Mesenteric fat pad (tissue), 1 donor: Measurements from ENCODE around the gene FAM170B. TPM values are rescaled to one million over a fixed set of nuclear protein-coding genes. Genes with fewer than 3 reads are reported as not detected.

Source experiments
- DNase-seq: peaks from one replicate; pipeline ENCODE4 v3.0.0-alpha.2; 2020; ENCODE audit warnings: low spot score
- total RNA-seq: library from RNA; stranded (reverse); fragmentation: NEBNext Ultra II Directional; extraction: Animal tissue kit (Norgen Biotek cat#: 25700); gene quantifications from one replicate; pipeline ENCODE4 v1.2.1, GENCODE V29; 2021
- donor health status: DM: yes; HTN: yes; CAD: no.

Gene FAM170B
- total RNA-seq, 1 donor from 2014 or later = not detected

DNA sequence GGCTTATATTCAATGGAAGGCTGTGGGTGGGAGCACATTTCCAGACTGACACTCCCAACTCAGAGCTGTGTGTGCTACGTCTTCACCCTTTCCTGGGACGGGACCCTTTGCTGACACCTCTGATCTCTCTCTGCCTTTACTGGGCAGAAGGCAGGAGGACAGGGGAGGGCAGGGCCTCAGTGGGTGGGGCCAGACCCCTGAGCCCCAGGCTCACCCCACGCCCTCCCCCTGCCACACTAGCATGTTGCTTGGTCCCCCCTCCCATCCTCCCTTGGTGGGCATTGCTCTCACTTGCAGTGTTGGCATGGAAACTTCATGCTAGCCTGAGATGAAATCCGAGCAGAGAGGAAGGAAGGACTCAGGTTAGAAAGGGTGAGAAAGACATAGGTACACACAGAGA lies 36.0 kb upstream of the FAM170B start:
- DNase-seq = no peak

DNA sequence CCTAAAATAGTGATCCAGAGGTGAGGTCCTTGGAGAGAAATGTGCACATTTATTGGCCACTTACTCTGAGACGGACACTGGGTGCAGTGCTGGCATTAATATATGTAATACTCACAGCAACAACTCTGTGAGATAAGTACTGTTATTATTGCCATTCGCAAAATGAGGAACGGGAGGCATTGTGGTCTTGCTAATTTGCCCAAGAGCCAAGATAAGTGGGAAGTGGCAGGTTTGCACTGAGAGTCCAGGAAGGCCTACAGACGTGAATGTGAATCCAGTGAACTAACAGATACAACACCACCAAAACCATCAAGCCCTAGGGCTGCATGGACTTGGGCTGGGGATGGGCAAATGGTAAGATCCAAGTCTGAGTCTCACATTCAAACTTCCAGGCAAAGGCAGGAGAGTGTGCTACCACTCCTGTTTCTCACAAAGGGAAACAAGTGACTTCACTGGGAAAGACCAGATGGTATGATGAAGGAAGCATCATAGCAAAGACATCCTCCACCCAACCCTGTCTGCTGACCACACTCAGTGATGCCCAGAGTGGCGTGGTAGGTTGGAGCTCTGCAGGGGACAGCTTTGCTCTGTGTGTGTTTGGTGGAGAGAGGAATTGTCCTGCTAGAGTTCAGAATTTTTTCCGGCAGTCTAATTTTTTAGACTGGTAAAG lies 35.1 kb upstream of the FAM170B start:
- DNase-seq = no peak

- DNase-seq = no peak
Observed at GRCh38 chr10:49168171-49168540, 34.3 kb upstream of the FAM170B start.

GRCh38 chr10:49167425-49168170 lies 33.8 kb upstream of the FAM170B start:
- DNase-seq = no peak

DNA sequence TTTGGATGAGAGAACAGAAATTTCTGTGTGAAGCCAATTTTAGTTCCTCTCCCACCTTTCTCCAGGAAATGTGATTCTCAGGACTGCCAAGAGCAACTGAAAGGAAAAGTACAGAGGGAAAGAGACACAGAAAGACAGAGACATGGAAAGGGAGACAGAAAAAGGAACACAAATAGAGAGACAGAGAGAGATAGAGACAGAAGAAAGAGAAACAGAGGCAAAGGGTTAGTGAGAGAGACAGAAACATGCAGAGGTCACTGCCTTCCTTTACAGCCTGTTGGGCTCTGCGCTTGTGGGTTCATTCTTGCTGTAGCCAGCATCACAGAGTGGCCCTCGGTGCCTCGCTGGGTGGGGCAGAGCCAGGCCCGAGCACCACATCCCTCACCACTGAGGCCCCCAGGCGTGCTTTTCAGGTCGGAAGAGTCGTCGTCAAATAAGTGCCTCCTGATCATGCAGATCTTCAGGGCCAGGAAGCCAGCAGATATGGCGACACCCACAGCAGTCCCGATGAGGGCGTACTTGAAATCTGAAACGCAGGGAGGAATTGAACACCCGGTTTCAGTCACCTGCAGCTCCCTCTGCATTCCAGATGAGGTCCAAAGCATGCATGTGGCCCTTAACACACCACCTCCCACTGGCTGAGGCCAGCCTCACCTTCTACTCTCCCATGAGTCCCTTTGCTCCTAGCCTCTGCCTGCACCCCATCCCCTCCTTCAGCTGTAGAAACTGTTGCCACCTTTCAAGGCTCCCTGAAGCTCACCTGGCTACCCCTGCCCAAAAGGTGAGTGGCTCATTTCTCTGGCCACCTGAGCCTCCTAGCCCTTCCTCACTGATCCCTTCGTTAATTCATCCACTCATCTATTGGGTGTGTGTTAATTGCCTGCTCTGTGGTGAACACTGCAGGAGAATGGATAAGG lies 32.9 kb upstream of the FAM170B start:
- DNase-seq = no peak

DNA sequence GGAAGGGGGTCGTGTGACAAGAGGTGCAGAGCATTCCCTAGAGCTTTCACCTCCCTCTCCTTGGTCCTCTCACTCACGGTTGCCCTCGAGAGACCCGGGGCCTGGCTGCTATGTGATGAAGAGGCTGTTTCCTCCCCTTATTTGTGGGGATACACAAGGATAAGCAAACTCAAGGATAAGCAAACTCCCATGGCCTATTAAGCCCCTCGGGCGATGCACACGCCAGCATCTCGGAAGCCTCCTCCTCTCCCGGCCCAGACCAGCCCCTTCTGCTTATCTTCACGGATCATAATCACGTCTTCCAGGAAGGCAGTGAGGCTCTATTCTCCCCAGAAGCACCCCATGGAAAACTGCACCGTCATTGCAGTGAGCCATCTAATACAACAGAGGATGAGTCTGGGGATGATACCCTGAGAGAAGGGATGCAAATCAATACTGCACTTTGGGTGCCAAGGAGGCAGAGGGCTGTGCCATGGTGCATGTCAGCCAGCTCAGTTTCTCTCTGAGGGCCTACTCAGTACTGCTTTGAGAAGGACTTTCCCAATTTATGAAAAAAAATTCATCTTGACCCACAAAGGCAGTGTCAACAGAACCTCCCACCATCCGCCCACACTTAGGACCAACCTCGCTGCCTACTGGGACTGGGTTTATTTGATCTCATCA lies 32.1 kb upstream of the FAM170B start:
- DNase-seq = no peak

DNA sequence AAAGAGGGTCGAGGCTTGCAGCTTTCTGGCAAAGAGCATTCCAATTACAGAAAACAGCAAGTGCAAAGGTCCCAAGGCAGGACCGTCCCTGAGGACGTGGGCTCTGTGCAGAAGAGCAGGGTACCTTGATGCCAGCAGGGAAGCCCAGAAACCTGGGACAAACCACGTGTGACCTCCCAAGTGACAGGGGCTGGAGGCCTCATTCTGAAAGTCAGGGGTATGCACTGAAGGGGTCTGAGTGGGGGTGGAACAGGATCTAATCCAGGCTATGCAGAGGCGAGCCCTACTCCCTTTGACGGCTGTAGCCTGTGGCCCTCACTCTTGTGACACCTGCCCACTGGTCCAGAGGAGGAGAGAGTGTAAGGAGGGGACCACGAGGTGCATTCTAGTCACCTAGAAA lies 31.4 kb upstream of the FAM170B start:
- DNase-seq = no peak

DNA sequence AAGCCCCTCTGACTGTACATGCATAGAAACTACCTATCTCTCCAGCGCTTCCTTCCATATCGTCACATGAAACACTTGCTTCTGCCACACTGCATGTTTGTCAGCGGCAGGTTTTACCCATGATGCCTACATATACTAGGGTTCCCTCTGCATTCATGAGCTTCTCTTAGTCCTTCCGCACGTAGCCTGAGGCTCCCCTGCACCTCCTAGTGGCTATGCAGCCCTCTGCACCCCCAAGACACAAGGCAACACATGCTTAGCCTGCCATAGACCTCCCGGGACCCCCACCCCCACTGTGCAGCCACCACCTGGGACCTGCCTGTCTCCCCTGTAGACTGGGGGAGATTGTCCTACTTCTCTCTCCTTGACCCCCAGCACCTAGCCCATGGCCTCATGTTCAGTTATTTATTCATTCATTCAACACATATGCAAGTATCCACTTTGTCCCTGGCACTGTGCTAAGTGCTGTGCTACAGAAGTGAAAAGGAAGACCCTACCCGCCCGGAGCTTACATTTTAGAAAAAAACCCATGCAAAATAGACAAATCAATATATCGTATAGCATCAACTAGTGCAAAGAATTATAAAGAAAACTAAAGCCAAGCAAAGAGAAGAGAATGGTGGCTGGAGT lies 30.9 kb upstream of the FAM170B start:
- DNase-seq = no peak

- DNase-seq = no peak
Observed at GRCh38 chr10:49163741-49164140, 29.9 kb upstream of the FAM170B start.

DNA sequence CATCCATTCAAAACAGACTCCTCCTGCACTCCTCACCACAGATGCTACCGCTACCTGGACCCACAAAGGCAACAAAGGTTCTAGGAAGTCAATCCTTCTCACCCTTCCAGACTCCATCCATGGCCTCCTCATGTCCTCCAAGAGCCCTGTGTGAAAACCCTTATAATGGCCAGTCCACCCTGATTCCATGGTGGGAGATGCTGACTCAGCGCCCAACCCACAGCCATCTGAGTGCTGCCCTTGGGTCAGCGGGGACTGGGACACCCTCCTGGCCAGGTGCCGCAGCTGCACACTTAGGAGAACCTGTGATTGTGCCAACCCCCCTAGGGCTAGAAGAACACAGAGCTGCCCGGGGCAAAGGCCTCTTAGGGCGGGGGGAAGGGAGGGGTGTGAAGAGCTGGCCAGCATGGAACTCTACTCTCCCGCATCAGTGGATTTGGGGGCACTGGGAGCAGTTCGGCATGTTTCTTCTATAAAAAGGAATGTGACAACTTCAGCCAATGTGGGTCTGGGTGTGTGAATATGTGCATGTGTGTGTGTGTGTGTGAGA lies 29.0 kb upstream of the FAM170B start:
- no peak for DNase-seq

GRCh38 chr10:49162063-49162462 lies 28.2 kb upstream of the FAM170B start:
- DNase-seq = no peak

DNA sequence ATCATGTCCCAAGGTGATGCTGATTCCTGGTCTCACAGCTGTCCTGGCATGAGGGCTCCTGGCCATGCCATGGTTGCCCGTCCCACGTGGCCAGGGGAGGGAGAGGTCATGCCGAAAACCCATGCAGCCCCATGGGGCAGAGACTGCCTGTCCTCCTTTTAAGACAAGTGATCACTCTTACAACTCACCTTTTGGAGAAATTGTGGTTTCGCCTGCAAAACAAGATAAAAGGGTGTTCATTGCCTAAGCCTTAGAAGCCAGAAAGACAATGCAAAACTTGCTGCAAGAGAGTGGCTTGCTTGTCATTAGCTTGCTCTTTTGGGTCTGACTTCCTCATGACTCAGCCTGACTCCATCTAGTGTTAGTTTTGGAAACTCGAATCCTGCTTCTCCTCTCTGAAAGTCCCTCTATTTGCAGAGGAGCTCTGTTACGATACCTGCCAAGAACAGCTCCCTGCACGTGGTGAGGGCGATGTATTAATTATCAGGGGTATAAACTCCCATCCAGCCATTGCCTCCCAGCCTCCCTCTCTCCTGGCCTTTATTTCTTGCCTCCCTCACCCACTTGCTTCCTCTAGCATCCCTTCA lies 27.7 kb upstream of the FAM170B start:
- no peak for DNase-seq

GRCh38 chr10:49160814-49161213 lies 27.0 kb upstream of the FAM170B start:
- no peak for DNase-seq

- DNase-seq = no peak
Observed at GRCh38 chr10:49160110-49160509, 26.3 kb upstream of the FAM170B start.

DNA sequence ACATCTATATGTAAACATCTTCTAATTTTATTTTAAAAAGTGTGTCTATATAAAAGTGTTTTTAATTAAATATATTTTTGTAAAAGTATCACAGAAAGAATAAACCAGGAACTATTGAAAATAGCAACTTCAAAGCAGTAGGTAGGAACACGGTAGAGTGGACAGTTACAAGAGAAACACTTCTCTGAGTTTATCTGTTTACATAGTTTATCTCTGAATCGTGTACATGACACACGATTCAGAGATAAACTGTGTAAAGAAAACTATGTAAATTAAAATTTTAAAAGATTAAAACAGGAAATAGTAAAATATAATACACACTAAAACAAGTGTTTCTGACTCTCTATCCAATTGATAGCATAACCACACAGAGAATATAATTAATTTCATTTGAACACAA lies 25.1 kb upstream of the FAM170B start:
- DNase-seq = no peak

- DNase-seq = no peak
Observed at GRCh38 chr10:49158404-49158803, 24.6 kb upstream of the FAM170B start.

- DNase-seq = no peak
Observed at GRCh38 chr10:49157229-49157628, 23.4 kb upstream of the FAM170B start.

DNA sequence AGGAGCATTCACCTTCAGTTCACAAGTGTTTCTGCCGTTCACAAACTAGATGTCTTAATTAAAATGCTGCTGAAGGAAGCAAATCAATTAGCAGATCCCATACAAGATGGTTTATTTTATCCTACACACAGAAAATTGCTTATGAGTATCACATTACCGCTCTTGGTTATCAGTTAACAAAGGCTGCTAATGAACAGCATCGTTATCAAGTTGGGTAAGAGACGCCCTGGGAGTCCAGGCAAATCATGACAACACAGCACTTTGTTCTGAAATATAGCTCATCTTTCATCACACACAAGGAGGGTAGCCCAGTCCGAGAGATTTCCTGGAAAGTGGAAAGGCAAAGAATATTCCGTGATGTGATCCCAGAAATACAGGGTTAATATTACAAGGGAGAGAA lies 20.8 kb upstream of the FAM170B start:
- no peak for DNase-seq

GRCh38 chr10:49153971-49154370 lies 20.1 kb upstream of the FAM170B start:
- DNase-seq = no peak

DNA sequence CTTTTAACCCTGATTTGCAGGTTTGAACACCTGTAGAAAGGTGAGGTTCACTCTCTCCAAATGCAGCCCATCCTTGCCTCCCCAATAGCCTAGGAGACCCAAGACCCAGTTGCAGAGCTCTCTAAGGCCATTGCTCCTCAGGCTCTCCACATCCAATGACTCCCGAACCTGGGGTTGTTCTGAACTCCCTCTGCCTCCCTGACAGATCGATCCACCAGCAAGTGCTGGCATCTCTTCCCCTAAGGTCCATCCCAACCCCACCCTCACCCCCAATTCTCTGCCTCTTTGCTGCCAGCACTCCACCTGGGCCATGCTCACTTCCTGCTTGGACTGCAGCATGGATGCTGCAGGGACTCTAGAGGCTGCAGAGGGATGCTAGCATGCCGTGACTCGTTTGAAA lies 19.3 kb upstream of the FAM170B start:
- DNase-seq = no peak
